Kidney (tissue), 14 donors: ENCODE results near the gene IL23R. TPM values are rescaled to one million over a fixed set of nuclear protein-coding genes. Genes with fewer than 3 reads are reported as not detected.
A peak's percentile ranks its signal among the peaks of the same experiment; 100 is the strongest.

Experiments used
- DNase-seq, 5 donors: peaks; one replicate each; pipeline ENCODE4 v3.0.0-alpha.2; 2013 to 2020
- FAIRE-seq: peaks from 2 replicates; lab custom pipeline; 2012; peaks lifted over from hg19 to GRCh38; lab: Jason Lieb, UNC
- H3K27ac ChIP-seq, 2 donors: one replicate each; pipeline ENCODE4 v1.7.0; 2013; ENCODE audit warnings: low read depth in 2 of 2, low read length in 2 of 2, inconsistent platforms in 1 of 2
- H3K27me3 ChIP-seq: one replicate; pipeline ENCODE4 v1.7.1; 2013; ENCODE audit warnings: low read length, inconsistent platforms; ENCODE audit not compliant: control insufficient read depth, insufficient read depth
- H3K36me3 ChIP-seq, 3 donors: one replicate each; pipeline versions ENCODE4 v1.7.0 to v1.7.1; 2013; ENCODE audit warnings: low read length in 3 of 3, control low read depth in 1 of 3, inconsistent platforms in 1 of 3; ENCODE audit not compliant: insufficient read depth in 3 of 3, control insufficient read depth in 2 of 3
- H3K4me1 ChIP-seq, 3 donors: one replicate each; pipeline versions ENCODE4 v1.7.0 to v1.7.1; 2013; ENCODE audit warnings: low read length in 3 of 3, inconsistent platforms in 1 of 3, low read depth in 1 of 3; ENCODE audit not compliant: control insufficient read depth in 2 of 3, insufficient read depth in 2 of 3
- H3K4me3 ChIP-seq, 3 donors: one replicate each; pipeline versions ENCODE4 v1.7.0 to v1.8.1; 2013; ENCODE audit warnings: low read length in 3 of 3, control low read depth in 1 of 3, inconsistent platforms in 1 of 3
- H3K9ac ChIP-seq, 3 donors: one replicate each; pipeline versions ENCODE4 v1.7.0 to v1.7.1; 2013; ENCODE audit warnings: low read length in 3 of 3, control low read depth in 1 of 3, inconsistent platforms in 1 of 3
- H3K9me3 ChIP-seq, 3 donors: one replicate each; pipeline versions ENCODE4 v1.7.0 to v1.7.1; 2013; ENCODE audit warnings: low read length in 3 of 3, control low read depth in 1 of 3, inconsistent platforms in 1 of 3; ENCODE audit not compliant: control insufficient read depth in 2 of 3, insufficient read depth in 1 of 3
- intact Hi-C: fragments of 100-400 bp; cut with DNase I; formaldehyde crosslinking; loops from one replicate; pipeline ENCODE4 v1.11.1; 2022
- polyA plus RNA-seq: library from polyadenylated mRNA; stranded (reverse); fragments of 350-450 nt; fragmentation: Illumina TruSeq; extraction: RNeasy Lipid Tissue Mini Kit (QIAGEN cat#74804); gene quantifications from one replicate; pipeline ENCODE4 v1.2.3, GENCODE V29; 2014; ENCODE audit warnings: low read depth, low replicate concordance; ENCODE audit not compliant: insufficient read depth
- total RNA-seq: library from RNA; stranded (reverse); fragmentation: NEBNext Ultra II Directional; extraction: Animal tissue kit (Norgen Biotek cat#: 25700); gene quantifications from one replicate; pipeline ENCODE4 v1.2.1, GENCODE V29; 2021
- TF ChIP-seq, protein P1 (sequence below): IDR thresholded peaks from 3 replicates; pipeline ENCODE4 v1.5.1; 2012; ENCODE audit warnings: mild to moderate bottlenecking, moderate library complexity, borderline replicate concordance; ENCODE audit not compliant: insufficient read depth; ENCODE audit errors: extremely low read depth
- donor health status: control.
- donor health status: control.
- donor health status: control.
- donor health status: control.
- donor health status: control.
- donor health status: DM: yes; HTN: yes; CAD: no.
- donor health status: Normal renal cell carcinoma (clear cell type).

IL23R gene
- total and polyA plus RNA-seq, 2 donors from 2014 or later = 0.19 TPM; not detected in 1

- no peak for DNase-seq
- no peak for FAIRE-seq
- no peaks in the 10 kb centered on the region for H3K36me3 ChIP-seq
- intact Hi-C loops = no loop called here
- no peaks in the 10 kb centered on the region for H3K27me3 ChIP-seq
- no peak overlapping the region for H3K9ac ChIP-seq
- peak overlapping the region in 1 of 2 donors; percentile 20 for H3K27ac ChIP-seq
- peaks cover 0 to 6% (median 0%) of the 10 kb centered on the region in 3 donors for H3K9me3 ChIP-seq
- no peak overlapping the region for H3K4me3 ChIP-seq
- H3K4me1 ChIP-seq = no peaks in the 10 kb centered on the region
- TF ChIP-seq, protein P1, sequence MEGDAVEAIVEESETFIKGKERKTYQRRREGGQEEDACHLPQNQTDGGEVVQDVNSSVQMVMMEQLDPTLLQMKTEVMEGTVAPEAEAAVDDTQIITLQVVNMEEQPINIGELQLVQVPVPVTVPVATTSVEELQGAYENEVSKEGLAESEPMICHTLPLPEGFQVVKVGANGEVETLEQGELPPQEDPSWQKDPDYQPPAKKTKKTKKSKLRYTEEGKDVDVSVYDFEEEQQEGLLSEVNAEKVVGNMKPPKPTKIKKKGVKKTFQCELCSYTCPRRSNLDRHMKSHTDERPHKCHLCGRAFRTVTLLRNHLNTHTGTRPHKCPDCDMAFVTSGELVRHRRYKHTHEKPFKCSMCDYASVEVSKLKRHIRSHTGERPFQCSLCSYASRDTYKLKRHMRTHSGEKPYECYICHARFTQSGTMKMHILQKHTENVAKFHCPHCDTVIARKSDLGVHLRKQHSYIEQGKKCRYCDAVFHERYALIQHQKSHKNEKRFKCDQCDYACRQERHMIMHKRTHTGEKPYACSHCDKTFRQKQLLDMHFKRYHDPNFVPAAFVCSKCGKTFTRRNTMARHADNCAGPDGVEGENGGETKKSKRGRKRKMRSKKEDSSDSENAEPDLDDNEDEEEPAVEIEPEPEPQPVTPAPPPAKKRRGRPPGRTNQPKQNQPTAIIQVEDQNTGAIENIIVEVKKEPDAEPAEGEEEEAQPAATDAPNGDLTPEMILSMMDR = no peak
Observed at GRCh38 chr1:67227196-67227595, 60.9 kb downstream of the IL23R start.

DNA sequence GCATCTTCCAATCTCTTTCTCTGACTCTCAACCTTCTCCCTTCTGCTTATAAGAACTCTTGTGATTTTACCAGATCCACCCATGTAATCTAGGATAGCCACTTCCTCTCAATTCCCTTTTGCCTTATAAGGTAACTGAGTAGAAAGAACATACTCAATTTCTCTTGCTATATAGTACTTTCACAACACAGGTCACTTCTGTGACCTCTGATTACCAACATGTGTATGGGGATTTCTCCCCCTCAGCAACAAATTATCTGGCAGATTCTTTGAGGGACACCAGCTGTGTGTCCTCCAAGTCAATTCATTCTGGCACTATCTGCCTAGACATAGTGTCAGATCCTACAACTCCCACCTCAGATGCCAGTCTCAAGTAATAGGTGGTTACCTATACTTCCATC, 62.5 kb downstream of the IL23R start:
- TF ChIP-seq, protein P1 = no peak
- no peak for DNase-seq
- FAIRE-seq = no peak
- Histone ChIP-seq H3K9me3 (peaks cover 0 to 6% (median 0%) of the 10 kb centered on the region in 3 donors), H3K9ac (no peak overlapping the region), H3K36me3 (no peaks in the 10 kb centered on the region), H3K27ac (no peak overlapping the region), H3K27me3 (no peaks in the 10 kb centered on the region), H3K4me3 (no peak overlapping the region), H3K4me1 (no peaks in the 10 kb centered on the region)
- intact Hi-C loops = no loop called here

DNA sequence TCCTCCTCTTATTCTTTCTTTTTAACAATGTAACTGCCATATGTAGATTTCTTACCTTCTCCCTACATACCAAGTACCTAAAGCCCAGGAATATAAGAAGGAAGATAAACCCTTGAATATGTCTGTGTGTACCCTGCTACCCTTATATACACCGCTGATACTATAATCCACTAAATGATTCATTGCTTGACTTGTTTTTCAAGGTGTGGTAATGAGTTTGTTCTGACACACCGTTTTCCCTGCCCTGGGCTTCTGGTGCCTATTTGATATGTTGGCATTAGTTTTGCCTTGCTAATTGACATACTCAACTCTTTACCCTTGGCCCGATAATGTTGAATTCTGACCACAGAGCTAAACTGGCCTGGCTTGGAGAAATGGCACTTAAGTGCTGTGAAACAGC, 64.3 kb downstream of the IL23R start:
- Histone ChIP-seq H3K4me1 (no peaks in the 10 kb centered on the region), H3K27ac (no peak overlapping the region), H3K4me3 (no peak overlapping the region), H3K36me3 (no peaks in the 10 kb centered on the region), H3K9ac (no peak overlapping the region), H3K9me3 (peaks cover 0 to 6% (median 0%) of the 10 kb centered on the region in 3 donors), H3K27me3 (no peaks in the 10 kb centered on the region)
- intact Hi-C loops = no loop called here
- FAIRE-seq (no peak), DNase-seq (no peak)
- TF ChIP-seq, protein P1 = no peak

DNA sequence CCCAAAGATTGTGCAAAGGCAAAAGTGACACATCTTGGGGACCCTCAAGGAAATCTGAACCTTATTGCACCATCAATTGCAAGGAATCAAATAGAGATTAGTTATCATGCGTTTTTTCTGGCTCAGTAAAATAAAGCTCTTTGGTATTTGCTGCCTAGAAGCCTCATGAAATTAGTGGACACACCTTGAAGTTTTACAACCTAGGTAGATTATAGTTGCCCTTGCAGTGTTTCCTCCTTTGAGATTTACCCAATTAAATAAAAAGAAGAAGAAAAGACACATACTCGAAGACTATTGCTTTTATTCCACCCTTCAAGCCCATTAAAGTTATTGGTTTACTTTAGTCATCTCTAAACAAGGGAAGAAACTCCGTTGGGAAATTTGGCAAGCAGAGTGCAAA, 70.0 kb downstream of the IL23R start:
- no peaks in the 10 kb centered on the region for H3K27me3 ChIP-seq
- no peaks in the 10 kb centered on the region for H3K4me1 ChIP-seq
- no peaks in the 10 kb centered on the region for H3K9me3 ChIP-seq
- no peak overlapping the region for H3K4me3 ChIP-seq
- FAIRE-seq (no peak), DNase-seq (no peak)
- intact Hi-C loops = no loop called here
- no peaks in the 10 kb centered on the region for H3K36me3 ChIP-seq
- TF ChIP-seq, protein P1 = no peak
- no peak overlapping the region for H3K27ac ChIP-seq
- no peak overlapping the region for H3K9ac ChIP-seq
